AG20443 (cell line): Measurements from ENCODE around the gene PDLIM7.
"Not testable (repeated sequence)": the region's sequence is repeated elsewhere in the genome, so short reads cannot be mapped to it uniquely, and the experiment has no call there.

Experiments used
- DNase-seq: peaks from one replicate; pipeline ENCODE4 v3.0.0; 2012; ENCODE audit warnings: low spot score, mixed read lengths

Gene PDLIM7

DNA sequence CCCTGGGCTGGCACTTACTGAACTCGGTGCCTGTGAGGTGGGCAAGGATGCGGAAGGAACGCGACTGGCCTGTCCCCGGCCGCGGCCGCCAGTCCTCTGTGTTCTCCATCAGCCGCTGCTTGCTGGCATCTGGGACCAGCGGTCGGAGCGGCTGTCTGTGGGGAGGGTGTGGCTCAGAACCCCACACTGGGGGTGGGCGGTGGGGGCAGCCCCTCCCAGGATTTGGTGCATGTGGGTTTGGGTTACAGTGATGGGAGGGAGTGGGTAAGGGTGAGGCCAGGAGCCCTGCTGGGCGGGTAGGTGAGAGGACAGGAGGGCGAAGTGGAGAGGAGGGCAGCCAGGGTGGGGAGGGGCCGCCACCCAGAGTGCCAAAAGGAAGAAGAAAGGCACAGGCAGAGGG is 6.4 kb downstream of the PDLIM7 start:
- DNase-seq: no peak

DNA sequence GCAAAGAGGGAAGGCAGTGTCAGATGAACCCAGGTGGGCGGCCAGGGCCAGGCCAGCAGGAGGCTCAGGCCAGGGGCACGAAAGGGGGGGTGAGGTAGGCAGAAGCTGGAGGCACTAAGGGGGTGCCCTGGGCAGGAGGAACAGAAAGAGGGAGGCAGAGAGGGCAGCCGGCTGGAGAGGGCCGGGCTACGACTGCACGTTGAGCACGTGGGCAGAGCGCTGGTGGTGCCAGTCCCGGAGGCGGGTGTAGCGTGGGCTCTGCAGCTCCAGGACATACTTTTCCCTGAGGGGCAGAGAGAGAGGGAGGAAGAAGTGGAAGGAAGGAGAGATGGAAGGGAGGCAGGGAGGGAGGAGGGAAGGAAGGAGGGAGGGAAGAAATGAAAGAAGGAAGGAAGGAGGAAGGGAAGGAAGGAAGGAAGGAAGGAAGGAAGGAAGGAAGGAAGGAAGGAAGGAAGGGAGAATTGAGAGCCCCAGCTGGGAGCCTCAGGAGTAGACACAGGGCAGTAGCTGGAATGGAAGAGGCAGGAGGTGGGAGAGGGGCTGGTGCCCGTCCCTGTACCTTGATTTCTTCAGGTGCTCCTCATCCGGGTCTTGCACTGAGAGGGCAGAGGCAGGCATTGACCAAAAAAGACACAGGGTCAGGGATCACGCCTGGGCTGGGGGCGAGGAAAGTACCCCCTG is 7.0 kb downstream of the PDLIM7 start:
- DNase-seq: no peak

DNA sequence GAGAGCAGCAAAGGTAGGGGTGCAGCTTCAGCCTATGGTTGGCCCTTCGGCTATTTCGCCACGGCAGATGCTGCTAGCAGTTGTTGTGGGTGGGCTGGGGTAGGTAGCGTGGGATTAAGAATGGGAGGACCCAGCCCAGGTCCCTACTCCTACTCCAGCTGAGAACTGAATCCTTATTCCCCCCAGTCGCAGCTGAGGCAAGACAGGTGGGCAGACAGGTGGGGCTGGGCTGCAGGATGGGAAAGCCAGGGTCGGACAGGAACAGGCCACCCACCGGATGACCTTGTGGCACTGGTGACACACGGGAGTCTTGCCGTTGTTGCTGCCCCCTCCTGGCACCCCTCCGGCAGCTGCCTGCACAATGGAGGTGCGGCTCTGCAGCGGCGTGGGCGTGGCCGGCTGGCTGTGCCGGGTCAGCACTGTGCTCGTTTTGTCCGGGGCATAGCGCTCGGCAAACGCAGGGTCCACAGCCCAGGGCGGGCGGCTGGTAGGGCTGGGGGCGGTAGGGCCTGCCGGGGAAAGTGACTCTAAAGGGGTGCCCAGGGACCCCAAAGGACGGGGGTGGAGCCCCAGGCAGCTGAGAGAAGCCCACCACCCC is 8.2 kb downstream of the PDLIM7 start:
- no peak for DNase-seq

DNA sequence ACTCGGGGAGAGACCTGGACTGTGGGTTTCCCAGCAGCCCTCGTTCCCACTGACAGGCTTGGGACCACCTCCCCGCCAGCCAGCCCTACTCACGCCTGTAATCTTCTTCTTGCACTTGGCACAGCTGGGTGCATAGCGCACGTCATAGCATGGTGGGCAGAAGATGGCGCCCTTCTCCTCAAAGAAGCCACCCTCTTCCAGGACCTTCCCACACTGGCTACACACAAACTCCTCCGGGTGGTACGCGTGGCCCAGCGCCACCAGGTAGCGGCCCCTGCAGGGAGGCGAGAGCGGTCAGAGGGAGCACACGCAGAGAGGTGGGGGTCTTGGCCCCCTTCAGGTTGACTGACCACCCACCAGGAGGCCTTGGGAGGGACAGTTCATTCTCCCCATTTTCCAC is 9.4 kb downstream of the PDLIM7 start:
- no peak for DNase-seq

DNA sequence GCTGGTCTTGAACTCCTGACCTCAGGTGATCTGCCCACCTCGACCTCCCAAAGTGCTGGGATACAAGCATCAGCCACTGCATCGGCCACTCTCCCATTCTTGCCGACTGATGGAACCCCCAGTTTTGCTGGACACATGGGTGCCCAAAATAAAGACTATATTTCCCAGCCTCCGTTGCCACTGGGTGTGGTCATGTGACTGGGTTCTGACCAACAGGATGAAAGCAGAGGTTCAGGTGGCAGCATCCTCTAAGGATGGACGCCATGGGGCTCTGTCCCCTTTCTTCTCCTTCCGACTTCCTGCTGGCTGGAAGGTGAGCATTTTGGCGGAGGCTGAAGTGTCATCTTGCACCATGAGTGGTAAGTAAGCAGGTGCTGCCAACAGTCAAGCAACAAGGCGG is 10.3 kb downstream of the PDLIM7 start:
- no peak for DNase-seq

DNA sequence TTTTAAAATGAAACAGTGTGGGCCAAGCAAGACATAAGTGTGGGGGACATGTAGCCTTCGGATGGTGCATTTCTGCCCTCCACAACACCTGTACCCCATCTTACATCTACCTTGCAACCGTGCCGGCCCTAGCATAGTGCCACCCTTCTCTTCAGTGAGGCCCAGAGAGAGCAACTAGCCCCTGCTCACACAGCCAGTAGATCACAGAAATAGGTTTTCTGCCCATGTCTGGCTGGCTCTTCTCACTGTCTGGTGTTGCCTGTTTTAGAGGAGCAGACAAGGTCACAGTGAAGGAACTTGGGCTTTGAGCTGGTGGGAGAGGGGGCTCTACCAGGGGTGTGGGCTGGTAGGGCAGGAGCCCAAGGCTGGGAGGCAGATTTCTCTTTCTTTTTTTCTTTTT is 11.1 kb downstream of the PDLIM7 start:
- DNase-seq: no peak

DNA sequence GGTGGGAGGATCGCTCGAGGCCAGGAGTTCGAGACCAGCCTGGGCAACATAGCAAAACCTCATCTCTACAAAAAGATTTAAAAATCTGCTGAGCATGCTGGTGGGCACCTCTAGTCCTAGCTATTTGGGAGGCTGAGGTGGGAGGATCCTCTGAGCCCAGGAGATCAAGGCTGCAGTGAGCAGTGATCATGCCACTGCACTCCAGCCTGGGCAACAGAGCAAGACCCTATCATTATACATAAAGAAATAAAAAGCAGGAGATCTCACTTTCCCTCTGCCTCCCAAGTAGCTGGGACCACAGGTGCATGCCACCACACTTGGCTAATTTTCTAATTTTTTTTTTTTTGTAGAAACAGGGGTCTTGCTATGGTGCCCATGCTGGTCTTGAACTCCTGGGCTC is 11.7 kb downstream of the PDLIM7 start:
- not testable (repeated sequence) for DNase-seq

DNA sequence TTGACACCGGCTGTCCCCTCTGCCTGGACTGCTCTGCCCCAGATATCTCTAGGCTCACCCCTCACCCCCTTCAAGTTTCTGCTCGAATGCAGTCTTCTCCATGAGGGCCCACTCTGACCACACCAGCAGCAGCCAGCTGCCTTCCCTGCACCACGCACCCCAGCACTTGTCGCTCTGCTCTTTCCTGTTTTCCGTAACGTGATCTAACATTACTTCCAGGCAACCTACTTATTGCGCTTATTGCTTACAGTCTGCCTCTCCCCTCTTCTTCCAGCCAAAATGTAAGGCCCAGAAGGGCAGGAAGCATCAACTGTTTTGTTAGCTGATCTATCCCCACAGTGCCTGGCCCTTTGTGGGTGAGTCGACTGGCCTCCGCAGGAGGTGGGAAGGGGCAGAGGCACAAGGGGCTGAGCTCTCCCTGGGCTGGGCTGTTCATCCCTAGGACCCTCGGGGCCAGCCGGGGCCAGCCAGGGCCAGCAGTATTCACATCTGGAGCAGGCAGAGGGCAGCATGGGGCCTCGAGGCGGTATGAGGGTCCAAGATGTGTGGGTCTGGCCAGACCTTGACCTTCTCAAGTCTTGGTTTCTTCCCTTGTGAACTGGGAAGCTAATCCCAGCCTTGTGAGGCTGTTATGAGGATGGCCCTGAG is 12.4 kb downstream of the PDLIM7 start:
- no peak for DNase-seq

DNA sequence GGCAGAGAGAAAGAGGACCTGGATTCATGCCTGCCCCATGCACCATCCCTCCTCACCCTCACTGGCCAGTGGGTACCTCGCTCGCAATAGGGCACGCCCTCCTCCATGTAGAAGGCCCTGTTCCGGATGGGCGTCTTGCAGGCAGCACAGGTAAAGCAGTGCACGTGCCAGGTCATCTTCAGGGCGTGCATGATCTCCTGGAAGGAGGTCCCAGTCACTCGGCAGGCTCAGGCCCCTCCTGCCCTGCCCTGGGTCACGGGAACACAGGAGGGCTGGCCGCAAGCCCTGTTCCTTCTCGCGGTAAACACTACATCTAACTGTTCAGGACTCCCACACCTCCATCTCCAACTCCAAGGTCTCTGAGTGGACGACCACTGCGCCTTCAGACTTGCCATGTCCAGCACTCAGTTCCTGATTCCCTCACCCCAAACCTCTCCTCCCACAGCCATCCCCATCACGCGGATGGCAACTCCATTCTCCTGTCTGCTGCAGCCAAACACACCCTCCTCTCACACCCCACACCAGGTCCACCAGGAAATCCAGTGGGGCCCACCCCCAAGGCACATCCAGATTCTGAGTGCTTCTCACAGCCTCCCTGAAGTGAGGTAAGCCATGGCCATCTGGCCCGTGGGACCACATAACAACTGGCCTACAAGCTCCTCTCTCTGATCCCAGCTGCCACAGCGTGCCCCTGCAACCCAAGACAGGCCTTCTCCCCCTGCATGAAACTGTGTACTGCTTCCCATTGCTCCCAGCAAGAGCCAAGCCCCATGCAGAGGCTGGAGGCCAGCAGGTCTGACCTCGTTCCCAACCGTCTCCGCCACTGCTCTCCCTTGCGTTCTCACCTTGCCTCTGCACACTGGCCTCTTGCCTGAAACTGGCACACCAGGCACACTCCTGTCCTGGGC is 13.2 kb downstream of the PDLIM7 start:
- no peak for DNase-seq

DNA sequence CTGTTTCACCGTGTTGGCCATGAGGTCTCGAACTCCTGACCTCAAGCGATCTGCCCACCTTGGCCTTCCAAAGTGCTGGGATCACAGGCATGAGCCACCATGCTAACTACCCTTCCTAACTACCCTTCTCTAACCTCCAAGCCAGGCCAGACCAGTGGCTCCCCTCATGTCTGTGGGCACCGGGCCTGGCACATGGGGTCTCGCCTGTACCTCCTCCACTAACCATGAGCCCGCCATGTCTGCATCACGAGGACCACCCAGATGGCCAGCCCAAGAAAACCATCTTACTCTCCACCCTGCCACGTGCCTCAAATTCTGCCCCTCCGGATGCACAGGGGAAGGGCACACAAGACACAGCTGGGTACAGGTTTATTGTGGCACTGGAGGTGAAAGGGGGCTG is 14.4 kb downstream of the PDLIM7 start:
- no peak for DNase-seq

DNA sequence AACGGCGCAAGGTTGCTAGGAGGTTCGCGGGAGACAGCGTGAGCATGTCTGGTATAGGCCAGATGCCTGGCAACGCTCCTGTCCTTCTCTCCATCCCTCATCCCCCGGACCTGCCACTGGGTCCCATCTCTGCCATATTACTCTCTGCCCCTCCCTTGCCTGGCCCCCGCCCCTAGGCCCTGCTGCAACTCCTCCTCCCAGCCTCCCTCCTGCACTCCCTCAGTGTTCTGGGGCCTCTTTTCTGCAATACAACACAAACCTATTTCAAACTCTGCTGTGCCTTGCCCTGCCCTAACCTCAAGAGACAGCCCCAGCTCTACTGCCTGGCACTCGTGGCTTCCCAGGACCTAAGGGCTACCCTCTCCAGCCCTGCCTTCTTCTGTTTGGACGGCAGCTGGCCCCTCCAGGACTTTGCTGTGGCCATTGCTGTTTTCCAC is 15.0 kb downstream of the PDLIM7 start:
- DNase-seq: no peak

DNA sequence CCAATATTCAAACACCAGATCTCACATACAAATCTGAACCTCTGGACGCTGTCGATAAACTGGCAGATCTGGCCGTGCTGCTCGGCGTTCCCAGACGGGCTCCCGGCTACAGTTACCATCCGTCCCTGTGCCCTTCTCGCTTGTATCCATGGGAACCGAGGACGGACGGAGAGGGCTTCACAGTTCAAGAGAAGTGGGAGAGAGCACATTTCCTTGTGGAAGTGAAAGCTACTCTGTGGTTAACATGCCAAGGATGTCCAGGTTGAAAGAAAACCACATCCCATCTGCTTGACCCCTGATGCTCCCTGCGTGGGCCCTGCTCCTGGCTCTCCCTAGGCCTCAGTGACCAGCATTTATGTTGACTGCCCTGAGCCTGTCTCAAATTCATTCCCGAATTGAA is 17.6 kb downstream of the PDLIM7 start:
- DNase-seq: no peak

DNA sequence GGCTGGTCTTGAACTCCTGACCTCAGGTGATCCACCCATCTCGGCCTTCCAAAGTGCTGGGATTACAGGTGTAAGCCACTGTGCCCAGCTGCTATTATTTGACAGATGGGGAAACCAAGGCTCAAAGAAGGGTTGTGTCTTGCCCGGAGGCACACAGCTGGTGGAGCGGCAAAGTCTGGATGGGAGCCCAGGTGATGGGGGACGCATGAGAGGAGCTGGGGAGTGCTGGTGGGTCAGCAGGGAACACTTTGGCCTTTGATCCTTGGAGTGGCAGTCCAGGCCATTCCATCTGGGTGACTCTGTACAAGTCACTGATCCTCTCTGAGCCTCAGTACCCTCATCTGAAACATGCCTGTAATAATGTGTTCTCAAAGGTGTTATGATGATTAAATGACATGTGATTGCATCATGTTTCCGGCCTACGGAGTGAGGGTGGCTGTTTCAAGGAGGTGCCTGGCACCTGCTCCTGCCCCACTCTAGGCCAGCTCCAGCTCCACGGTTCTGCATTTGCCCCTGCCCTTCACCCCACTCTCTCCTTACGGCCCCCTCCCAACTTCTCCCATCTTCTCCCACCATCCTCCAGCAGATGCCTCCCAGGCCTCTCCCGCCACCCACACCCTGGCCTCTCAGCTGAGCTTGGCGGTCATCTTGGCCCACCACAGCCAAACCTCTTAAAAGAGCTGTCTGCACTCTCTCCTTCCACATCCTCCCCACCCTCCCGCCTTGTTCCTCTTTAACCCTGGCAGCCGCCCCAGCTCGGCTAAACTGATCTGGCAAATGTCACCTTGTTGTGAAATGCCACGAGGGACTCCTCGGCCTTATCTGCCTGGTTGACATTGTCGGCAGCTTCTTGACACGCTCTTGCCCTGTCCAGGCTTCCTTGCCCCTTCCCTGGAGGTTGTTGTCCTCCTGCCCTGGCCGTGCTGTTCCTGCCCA is 18.4 kb downstream of the PDLIM7 start:
- peak; percentile 25 for DNase-seq

DNA sequence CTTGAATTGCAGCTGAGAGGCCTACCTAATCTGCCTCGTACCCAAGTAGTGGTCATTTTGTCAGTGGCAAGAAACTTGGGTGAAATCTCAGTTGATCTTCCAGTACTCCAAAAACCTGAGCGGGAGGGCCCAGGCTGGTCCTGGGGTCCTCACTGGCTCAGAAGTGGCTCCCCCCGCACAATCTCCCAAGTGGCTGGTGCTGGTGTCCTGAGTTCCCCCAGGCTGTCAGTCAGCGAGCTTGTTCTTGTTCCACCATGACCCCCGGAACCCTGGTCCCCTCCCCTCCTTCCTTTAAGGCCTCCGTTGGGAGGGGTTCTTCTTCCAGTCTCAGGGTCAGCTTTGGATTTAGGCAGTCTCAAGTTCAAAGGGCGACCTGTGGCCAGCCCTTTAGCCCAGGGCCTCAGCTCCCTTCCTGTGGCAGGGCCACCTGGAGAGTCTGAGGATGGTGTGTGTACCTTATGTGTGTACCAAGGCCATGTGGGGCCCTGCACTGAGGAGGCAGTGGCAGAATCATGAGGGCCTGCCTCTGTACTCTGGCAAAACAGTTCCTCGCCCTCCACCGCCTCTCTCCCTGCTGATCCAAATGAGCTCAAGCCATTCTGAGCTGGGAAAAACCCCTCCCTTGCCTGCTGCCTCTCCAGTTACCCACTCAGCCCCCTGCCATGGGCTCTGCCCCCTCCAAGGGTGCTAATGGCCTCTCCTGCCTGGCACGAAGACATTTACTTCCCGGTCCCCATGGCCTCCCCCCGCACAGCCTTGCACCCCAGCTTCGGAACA is 19.5 kb downstream of the PDLIM7 start:
- DNase-seq: no peak

DNA sequence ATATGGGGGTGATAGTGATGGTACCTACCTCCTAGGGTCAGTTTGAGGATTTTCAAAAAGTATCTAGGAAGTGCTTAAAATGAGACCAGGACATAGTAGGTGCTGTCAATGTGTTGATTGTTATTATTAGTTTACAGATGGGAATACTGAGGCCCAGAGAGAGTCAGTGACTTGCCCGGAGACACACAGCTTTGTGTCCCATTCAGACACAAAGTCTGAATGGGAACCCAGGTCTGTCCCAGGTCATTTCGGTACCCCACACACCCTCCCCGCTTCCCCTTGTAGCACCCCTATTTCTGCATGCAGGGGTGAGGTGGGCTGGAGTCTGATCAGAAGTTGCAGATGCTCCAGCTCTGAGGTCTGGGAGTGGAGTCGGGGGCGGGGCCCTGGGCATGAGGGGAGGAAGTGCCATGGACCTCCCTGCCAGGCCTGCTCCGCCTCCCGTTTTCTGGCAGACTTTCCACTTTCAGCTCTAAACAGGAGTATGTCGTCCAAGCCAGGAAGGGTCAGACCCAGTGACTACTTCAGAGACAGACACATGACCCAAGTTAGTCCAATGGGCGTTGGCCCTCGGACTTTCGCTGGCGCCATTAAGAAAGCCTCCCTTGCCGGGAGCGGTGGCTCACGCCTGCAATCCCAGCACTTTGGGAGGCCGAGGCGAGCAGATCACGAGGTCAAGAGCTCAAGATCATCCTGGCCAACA is 20.7 kb downstream of the PDLIM7 start:
- peak; percentile 84 for DNase-seq

DNA sequence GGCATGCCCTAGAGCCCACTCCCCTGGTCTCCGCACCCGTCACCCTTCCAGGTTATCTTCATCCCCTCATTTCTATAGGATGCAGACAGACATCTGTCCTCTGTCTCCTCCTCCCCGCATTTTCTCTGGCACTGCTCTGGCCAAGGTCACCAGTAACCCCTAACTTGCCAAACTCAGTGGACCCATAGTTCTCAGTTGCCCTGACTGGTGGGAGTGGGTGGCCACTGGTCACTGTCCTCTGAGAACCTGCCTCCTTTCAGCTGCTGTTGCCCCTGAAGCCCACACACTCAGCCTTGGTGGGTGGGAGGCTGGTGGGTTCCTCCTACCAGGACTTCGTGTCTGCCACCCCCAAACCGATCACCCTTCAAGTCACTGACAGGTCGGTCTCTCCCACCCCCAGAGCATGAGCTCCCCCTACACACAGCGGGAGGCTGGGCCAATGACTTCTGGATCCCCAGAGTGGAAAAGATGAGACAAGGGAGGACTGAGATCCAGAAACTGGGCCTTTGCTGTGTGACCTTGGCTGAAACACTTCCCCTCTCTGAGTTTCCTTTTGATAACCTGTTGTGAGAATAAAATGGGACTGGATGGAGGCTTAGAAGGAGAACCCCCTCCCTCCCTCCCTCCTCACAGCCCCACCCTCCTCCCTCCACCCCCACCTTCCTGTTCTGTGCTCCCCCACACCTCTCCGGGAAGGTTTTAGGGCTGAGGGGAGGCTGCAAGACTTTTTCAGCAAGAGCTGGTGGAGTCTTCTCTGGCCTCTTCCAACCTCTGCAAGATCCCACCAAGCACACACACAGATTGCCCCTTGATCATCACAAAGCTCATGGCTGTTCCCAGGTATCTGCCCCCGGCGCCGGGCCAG is 21.6 kb downstream of the PDLIM7 start:
- no peak for DNase-seq

DNA sequence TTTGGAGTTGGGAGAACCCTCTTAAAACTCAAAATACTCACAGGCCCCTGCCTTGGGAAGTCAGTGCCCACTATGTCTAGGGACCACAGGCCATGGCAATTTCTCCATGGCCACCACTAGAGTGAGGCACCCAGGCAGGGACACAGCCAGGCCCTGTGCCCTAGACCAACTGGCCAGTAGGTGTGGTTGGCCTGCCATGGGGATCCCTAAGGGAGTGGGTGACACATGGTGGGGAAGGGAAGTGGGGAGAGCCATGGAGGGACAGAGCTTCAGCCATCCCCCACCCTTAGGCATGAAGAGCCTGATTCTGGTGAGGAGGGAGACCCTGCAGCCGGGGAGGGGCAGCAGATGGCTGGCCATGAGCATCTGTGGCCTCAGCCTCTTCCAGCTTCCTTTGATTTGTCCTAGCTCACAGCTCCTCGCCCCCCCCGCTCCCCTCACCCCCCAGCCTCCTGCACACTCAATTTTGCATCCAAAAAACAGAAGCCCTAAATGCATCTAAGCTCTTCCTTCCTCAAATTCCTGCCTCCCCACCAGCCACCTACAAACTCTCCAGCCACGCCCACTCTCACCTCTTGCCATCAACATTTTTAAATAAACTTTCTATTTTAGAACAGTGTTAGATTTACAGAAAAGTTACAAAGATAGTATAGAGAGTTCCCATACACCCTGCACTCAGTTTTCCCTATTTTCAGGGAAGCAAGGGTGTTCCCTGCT is 22.4 kb downstream of the PDLIM7 start:
- no peak for DNase-seq

DNA sequence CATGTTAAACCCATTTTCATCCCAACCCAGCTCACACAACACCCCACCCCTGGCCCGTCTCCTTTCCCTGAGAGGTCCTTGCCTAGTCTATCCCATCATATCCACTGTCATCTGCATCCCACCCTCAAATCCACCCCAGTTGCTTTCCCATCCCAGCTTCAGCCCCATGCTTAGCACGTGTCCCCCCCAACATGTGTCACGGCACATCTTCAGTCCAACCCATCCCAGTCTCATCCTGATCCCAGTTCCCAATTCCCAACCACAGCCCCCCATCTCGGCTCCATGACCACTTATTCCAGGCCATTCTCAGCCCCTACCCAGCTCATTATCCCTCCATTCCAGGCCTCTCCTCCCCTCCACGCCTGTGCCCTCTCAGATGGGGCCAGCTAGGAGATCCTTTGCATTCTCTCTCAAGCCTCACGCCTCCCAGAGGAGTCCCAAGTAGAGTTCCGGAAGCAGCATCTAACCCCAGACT is 23.4 kb downstream of the PDLIM7 start:
- no peak for DNase-seq
